NB4 (cell line): ENCODE measurements around the gene MRO.

Source experiments
- CTCF ChIP-seq: IDR thresholded peaks from one replicate; pipeline ENCODE4 v1.5.1; 2012; ENCODE audit warnings: low read depth, low read length
- MAX ChIP-seq: IDR thresholded peaks from 2 replicates; pipeline ENCODE4 v1.6.1; 2011; ENCODE audit warnings: low read depth, low read length
- POLR2A ChIP-seq: IDR thresholded peaks from 2 replicates; pipeline ENCODE4 v1.6.1; 2011; ENCODE audit warnings: mild to moderate bottlenecking; ENCODE audit not compliant: insufficient read length; ENCODE audit errors: extremely low read depth

GRCh38 chr18:50844960-50845359, 25.1 kb upstream of the MRO start:
- TF ChIP-seq CTCF: no peak
- TF ChIP-seq POLR2A: no peak
- TF ChIP-seq MAX: no peak
